Heart left ventricle (tissue), 13 donors: Measurements from ENCODE around the gene EFR3B.

Source experiments
- CTCF ChIP-seq, 12 donors: fragments of 200-600 bp; sonication (generic) in 4 of 12; IDR thresholded peaks; one replicate each; pipeline versions ENCODE4 v1.5.0 to v1.8.0; 2018 to 2022; ENCODE audit warnings: antibody characterized with exemption in 12 of 12, mild to moderate bottlenecking in 5 of 12
- POLR2A ChIP-seq, 2 donors: fragments of 450-650 bp; IDR thresholded peaks; one replicate each; pipeline ENCODE4 v1.6.1; 2017; ENCODE audit warnings: antibody characterized with exemption in 2 of 2, mild to moderate bottlenecking in 2 of 2, moderate library complexity in 2 of 2
- donor health status: ischemic (EF 13 %, LVEDD 7.1; RV severe dilation, severe dysfunction).
- donor health status: DM: no; HTN: yes; CAD: no.
- donor health status: DM: no; HTN: no; CAD: no.
- donor health status: ischemic (EF 25% LVEDD 6.9; RV normal size, moderate dysfunction).
- donor health status: ischemic (EF 25% LVEDD 5.7; RV mildly dilated, moderate dysfunction).
- donor health status: ischemic (EF 35%, LVEDD 5.7; RV mildly dilated, moderate dysfunction).
- donor health status: nonischemic (EF 11% LVEDD 7.7; RV severe dilation, severe dysfunction).
- donor health status: DM: yes; HTN: yes; CAD: no.
- donor health status: PGD.
- donor health status: ischemic (EF 29% LVEDD 5.4; RV normal size, mild dysfunction).
- donor health status: nonischemic (EF 23%, LVEDD 6.1; RV moderate dilation, normal function).

- TF ChIP-seq CTCF (IDR thresholded peaks at IDR 0.05) (no peak), POLR2A (IDR thresholded peaks at IDR 0.05) (no peak)
These were observed 48.9 kb downstream of the EFR3B start for GRCh38 chr2:25090801-25091200.
